ENCODE results near the gene KRT7.

KRT7 gene

GRCh38 chr12:52232674-52233461 is at the start of gene KRT7:
Gene KRT7 (plus strand): TSS chr12:52233243. CDS start chr12:52233297, 54 bp downstream.
- no peak for DNase-seq (ENCODE audit: low read depth in 2 of 2)

- DNase-seq (ENCODE audit: low read depth in 2 of 2), result no peak
These were observed 49.5 kb upstream of the KRT7 start for GRCh38 chr12:52183544-52183910.

GRCh38 chr12:52183971-52184370 is 49.1 kb upstream of the KRT7 start:
- DNase-seq (ENCODE audit: low read depth in 2 of 2), result no peak

- DNase-seq (ENCODE audit: low read depth in 2 of 2), result no peak
These were observed 48.2 kb upstream of the KRT7 start for GRCh38 chr12:52184813-52185212.

GRCh38 chr12:52185400-52185967 is 47.6 kb upstream of the KRT7 start:
- no peak for DNase-seq (ENCODE audit: low read depth in 2 of 2)

- no peak for DNase-seq (ENCODE audit: low read depth in 2 of 2)
These were observed 46.8 kb upstream of the KRT7 start for GRCh38 chr12:52186118-52186840.

- no peak for DNase-seq (ENCODE audit: low read depth in 2 of 2)
These were observed 45.8 kb upstream of the KRT7 start for GRCh38 chr12:52187206-52187605.

GRCh38 chr12:52187640-52188039 is 45.4 kb upstream of the KRT7 start:
- DNase-seq (ENCODE audit: low read depth in 2 of 2), result no peak

- DNase-seq (ENCODE audit: low read depth in 2 of 2), result no peak
These were observed 44.4 kb upstream of the KRT7 start for GRCh38 chr12:52188658-52189057.

GRCh38 chr12:52189376-52190174 is 43.5 kb upstream of the KRT7 start:
- no peak for DNase-seq (ENCODE audit: low read depth in 2 of 2)

- no peak for DNase-seq (ENCODE audit: low read depth in 2 of 2)
These were observed 41.9 kb upstream of the KRT7 start for GRCh38 chr12:52190860-52191729.

- DNase-seq (ENCODE audit: low read depth in 2 of 2), result no peak
These were observed 40.9 kb upstream of the KRT7 start, which contains the start of gene KRT80 for GRCh38 chr12:52191841-52192791. Gene KRT80 (minus strand): TSS chr12:52192014. CDS start chr12:52191902, 112 bp downstream.

GRCh38 chr12:52193532-52193931 is 39.5 kb upstream of the KRT7 start:
- DNase-seq (ENCODE audit: low read depth in 2 of 2), result no peak

- DNase-seq (ENCODE audit: low read depth in 2 of 2), result no peak
These were observed 39.1 kb upstream of the KRT7 start for GRCh38 chr12:52193991-52194390.

GRCh38 chr12:52195065-52195730 is 37.8 kb upstream of the KRT7 start:
- DNase-seq (ENCODE audit: low read depth in 2 of 2), result no peak

- DNase-seq (ENCODE audit: low read depth in 2 of 2), result no peak
These were observed 35.4 kb upstream of the KRT7 start for GRCh38 chr12:52197371-52198231.

GRCh38 chr12:52198454-52199215 is 34.4 kb upstream of the KRT7 start:
- no peak for DNase-seq (ENCODE audit: low read depth in 2 of 2)

All from stimulated activated CD8-positive, alpha-beta memory T cell treated with anti-CD3 and anti-CD28 coated beads, Interleukin-2, amount 100 ng/mL, for 48 hours (primary cell).